Measurements from ENCODE around the gene HCN3.

DNA sequence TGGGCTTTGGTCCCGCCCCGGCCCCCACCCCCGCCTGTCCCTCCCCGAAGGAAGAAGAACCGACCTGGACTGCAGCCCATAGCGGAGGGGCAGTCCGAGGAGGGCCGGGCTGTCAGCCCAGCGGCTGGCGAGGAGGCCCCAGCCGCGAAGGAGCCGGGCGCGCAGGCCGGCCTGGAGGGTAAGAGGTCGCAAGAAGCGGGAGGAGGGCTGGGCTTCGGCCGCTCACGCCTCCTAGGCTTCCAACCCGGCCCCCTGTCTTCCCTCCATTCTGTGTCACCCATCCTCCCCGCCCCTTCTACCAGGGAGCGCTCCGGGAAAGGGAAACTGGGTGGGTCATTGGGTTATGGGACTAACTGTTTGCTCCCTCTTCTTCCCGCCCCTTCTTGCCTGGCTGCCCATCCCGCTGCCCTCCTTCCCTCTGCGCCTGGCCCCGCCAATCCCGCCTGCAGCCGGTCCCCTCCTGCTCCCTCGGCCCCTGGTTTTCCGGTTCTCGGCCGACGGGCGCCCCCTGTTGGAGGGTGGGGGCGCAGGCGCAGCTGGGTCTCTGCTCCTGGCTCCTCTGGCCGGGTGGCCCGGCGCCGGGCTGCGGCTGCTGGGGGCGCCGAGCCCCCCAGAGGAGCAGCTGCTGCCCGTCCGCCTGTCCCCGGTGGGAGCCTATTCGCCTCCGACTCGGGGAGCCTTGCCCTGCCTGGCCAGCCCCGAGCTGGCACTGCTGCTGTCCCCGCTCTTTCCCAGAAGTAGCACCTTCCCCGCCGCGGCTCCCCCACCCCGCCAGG lies 45.9 kb downstream of the HCN3 start:
- TF ChIP-seq, protein P1, sequence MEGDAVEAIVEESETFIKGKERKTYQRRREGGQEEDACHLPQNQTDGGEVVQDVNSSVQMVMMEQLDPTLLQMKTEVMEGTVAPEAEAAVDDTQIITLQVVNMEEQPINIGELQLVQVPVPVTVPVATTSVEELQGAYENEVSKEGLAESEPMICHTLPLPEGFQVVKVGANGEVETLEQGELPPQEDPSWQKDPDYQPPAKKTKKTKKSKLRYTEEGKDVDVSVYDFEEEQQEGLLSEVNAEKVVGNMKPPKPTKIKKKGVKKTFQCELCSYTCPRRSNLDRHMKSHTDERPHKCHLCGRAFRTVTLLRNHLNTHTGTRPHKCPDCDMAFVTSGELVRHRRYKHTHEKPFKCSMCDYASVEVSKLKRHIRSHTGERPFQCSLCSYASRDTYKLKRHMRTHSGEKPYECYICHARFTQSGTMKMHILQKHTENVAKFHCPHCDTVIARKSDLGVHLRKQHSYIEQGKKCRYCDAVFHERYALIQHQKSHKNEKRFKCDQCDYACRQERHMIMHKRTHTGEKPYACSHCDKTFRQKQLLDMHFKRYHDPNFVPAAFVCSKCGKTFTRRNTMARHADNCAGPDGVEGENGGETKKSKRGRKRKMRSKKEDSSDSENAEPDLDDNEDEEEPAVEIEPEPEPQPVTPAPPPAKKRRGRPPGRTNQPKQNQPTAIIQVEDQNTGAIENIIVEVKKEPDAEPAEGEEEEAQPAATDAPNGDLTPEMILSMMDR (IDR thresholded peaks at IDR 0.05): peak; percentile 82
- TF ChIP-seq TAF1 (IDR thresholded peaks at IDR 0.05; ENCODE audit: borderline replicate concordance, low read depth, low read length) (peak; percentile 50; the same call in 1 of the 2 replicates), FOXM1 (IDR thresholded peaks at IDR 0.05; ENCODE audit: low read depth) (no peak), JUND (IDR thresholded peaks at IDR 0.05) (no peak), RCOR1 (IDR thresholded peaks at IDR 0.05; ENCODE audit: low read length) (no peak), EZH2phosphoT487 (IDR thresholded peaks at IDR 0.05; ENCODE audit: borderline replicate concordance, low read depth) (no peak), RAD21 (IDR thresholded peaks at IDR 0.05; ENCODE audit: low read length) (peak; percentile 76), SMC3 (IDR thresholded peaks at IDR 0.05; ENCODE audit: low read depth, low read length) (peak; percentile 55), EP300 (IDR thresholded peaks at IDR 0.05; ENCODE audit: borderline replicate concordance in 1 of 2, low read depth in 1 of 2, low read length in 1 of 2) (0 out of 4 replicates have a peak, but pooled peaks of 1 of the 2 experiments have one; percentile 21), RXRA (IDR thresholded peaks at IDR 0.05; ENCODE audit: borderline replicate concordance, low read depth) (peak; percentile 25; the same call in 1 of the 2 replicates), RFX5 (IDR thresholded peaks at IDR 0.05; ENCODE audit: low read length) (no peak), ELF1 (IDR thresholded peaks at IDR 0.05) (peak; percentile 50)
- TF ChIP-seq, protein P2, sequence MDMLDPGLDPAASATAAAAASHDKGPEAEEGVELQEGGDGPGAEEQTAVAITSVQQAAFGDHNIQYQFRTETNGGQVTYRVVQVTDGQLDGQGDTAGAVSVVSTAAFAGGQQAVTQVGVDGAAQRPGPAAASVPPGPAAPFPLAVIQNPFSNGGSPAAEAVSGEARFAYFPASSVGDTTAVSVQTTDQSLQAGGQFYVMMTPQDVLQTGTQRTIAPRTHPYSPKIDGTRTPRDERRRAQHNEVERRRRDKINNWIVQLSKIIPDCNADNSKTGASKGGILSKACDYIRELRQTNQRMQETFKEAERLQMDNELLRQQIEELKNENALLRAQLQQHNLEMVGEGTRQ (IDR thresholded peaks at IDR 0.05; ENCODE audit: borderline replicate concordance, low read depth, low read length): no peak
- TF ChIP-seq, protein P3, sequence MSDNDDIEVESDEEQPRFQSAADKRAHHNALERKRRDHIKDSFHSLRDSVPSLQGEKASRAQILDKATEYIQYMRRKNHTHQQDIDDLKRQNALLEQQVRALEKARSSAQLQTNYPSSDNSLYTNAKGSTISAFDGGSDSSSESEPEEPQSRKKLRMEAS (IDR thresholded peaks at IDR 0.05; ENCODE audit: low read depth): peak; percentile 45
